PC-9 (cell line): ENCODE measurements around the gene HSPA1A. TPM values are rescaled to one million over a fixed set of nuclear protein-coding genes. Genes with fewer than 3 reads are reported as not detected.
"Not testable (repeated sequence)": the region's sequence is repeated elsewhere in the genome, so short reads cannot be mapped to it uniquely, and the experiment has no call there.

ENCODE experiments used
- BruUV-seq: library from RNA; stranded (reverse); fragments of 400-500 nt; replicated peaks from 2 replicates; lab custom pipeline; 2021; lab: Mats Ljungman, UMichigan
- CTCF ChIA-PET: fragments of 300-600 bp; sonication (Branson Sonifier 250); formaldehyde crosslinking; loops from one replicate; lab custom pipeline; 2022; ENCODE audit warnings: antibody characterized with exemption; lab: Charles Lee
- POLR2A ChIA-PET: fragments of 300-600 bp; sonication (Branson Sonifier 250); formaldehyde crosslinking; loops from one replicate; lab custom pipeline; 2022; ENCODE audit warnings: antibody characterized with exemption; ENCODE audit not compliant: unreplicated experiment; lab: Charles Lee
- DNase-seq, 2 experiments: peaks; one replicate each; pipeline versions ENCODE4 v3.0.0 to v3.0.0-alpha.2; 2015 to 2022; ENCODE audit warnings: mixed read lengths in 1 of 2
- H2AFZ ChIP-seq: fragments of 200-600 bp; sonication (generic); 2 replicates; pipeline ENCODE4 v1.8.1; 2017; ENCODE audit warnings: antibody characterized with exemption
- H3F3A ChIP-seq: fragments of 200-600 bp; sonication (generic); 2 replicates; pipeline ENCODE4 v1.8.1; 2017; ENCODE audit warnings: antibody characterized with exemption, mild to moderate bottlenecking, low read depth; ENCODE audit not compliant: insufficient read depth
- H3K27ac ChIP-seq: fragments of 200-600 bp; sonication (generic); 2 replicates; pipeline ENCODE4 v1.6.1; 2016; ENCODE audit warnings: mixed run types
- H3K27me3 ChIP-seq: fragments of 200-600 bp; sonication (generic); 2 replicates; pipeline ENCODE4 v1.6.1; 2016; ENCODE audit warnings: low read depth, mixed run types; ENCODE audit not compliant: insufficient read depth
- H3K36me3 ChIP-seq: fragments of 200-600 bp; sonication (generic); 2 replicates; pipeline ENCODE4 v1.6.1; 2016; ENCODE audit warnings: low read depth, mixed run types
- H3K4me1 ChIP-seq: fragments of 200-600 bp; sonication (generic); replicated peaks from 2 replicates; pipeline ENCODE4 v1.6.1; 2016; ENCODE audit warnings: mixed run types; ENCODE audit not compliant: insufficient read depth
- H3K4me2 ChIP-seq: fragments of 200-600 bp; sonication (generic); 2 replicates; pipeline ENCODE4 v1.6.1; 2017; ENCODE audit warnings: mixed run types
- H3K4me3 ChIP-seq: fragments of 200-600 bp; sonication (generic); 2 replicates; pipeline ENCODE4 v1.6.1; 2016; ENCODE audit warnings: mixed run types
- H3K79me2 ChIP-seq: fragments of 200-600 bp; sonication (generic); 2 replicates; pipeline ENCODE4 v1.6.1; 2017; ENCODE audit warnings: low read depth, mixed run types
- H3K9me2 ChIP-seq: fragments of 200-600 bp; sonication (generic); 2 replicates; pipeline ENCODE4 v1.8.1; 2017; ENCODE audit warnings: mild to moderate bottlenecking; ENCODE audit not compliant: insufficient read depth
- H3K9me3 ChIP-seq: fragments of 200-600 bp; sonication (generic); 2 replicates; pipeline ENCODE4 v1.8.1; 2016; ENCODE audit warnings: low read depth; ENCODE audit not compliant: insufficient read depth
- H4K20me1 ChIP-seq: fragments of 200-600 bp; sonication (generic); 2 replicates; pipeline ENCODE4 v1.8.1; 2017; ENCODE audit not compliant: insufficient read depth
- CTCF ChIP-seq: fragments of 200-600 bp; sonication (generic); conservative IDR thresholded peaks from 2 replicates; pipeline ENCODE4 v1.6.1; 2017; ENCODE audit warnings: mixed run types, antibody characterized with exemption, mild to moderate bottlenecking, moderate library complexity
- EZH2 ChIP-seq: fragments of 200-600 bp; sonication (generic); IDR thresholded peaks from 2 replicates; pipeline ENCODE4 v1.8.0; 2017; ENCODE audit warnings: antibody characterized with exemption, low read depth
- intact Hi-C: fragments of 100-400 bp; cut with micrococcal nuclease; formaldehyde crosslinking; loops from one replicate; pipeline ENCODE4 v1.10.0; 2022; ENCODE audit not compliant: unreplicated experiment
- total RNA-seq: library from RNA; stranded (reverse); gene quantifications from 2 replicates; pipeline ENCODE4 v1.2.3, GENCODE V29; 2021

HSPA1A gene
- total RNA-seq, 1 experiment from 2014 or later, result 385 TPM

GRCh38 chr6:31838968-31839367 lies 23.6 kb downstream of the HSPA1A start:
- Histone ChIP-seq H3F3A (peaks cover 84% of the 10 kb centered on the region), H3K79me2 (peaks cover 49% of the 10 kb centered on the region), H3K4me3 (no peak overlapping the region), H2AFZ (no peak overlapping the region), H3K9me2 (no peaks in the 10 kb centered on the region), H3K4me1 (peaks cover 22% of the 10 kb centered on the region), H3K27ac (no peak overlapping the region), H3K4me2 (peak overlapping the region; percentile 98), H4K20me1 (peaks cover 41% of the 10 kb centered on the region), H3K27me3 (no peaks in the 10 kb centered on the region), H3K36me3 (peaks cover 44% of the 10 kb centered on the region), H3K9me3 (no peaks in the 10 kb centered on the region)
- DNase-seq, result no peak
- intact Hi-C loops, result no loop called here
- POLR2A ChIA-PET, result no interaction called here
- TF ChIP-seq EZH2 (no peak), CTCF (no peak)
- CTCF ChIA-PET, result interaction anchor here (0.6 kb wide), 1 partner anchor 101 kb away, joined by 5 read pairs; no protein-coding TSS in a partner anchor
- BruUV-seq, result no TSS peak

DNA sequence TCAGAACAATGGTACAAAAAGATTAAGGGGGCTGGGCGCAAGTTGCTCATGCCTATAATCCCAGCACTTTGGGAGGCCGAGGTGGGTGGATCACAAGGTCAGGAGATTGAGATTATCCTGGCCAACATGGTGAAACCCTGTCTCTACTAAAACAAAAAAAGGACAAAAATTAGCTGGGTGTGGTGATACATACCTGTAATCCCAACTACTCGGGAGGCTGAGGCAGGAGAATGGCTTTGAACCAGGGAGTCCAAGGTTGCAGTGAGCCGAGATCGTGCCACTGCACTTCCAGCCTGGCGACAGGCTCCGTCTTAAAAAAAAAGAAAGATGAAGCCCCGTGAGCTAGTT lies 24.4 kb downstream of the HSPA1A start:
- H3K36me3 ChIP-seq, result peaks cover 44% of the 10 kb centered on the region
- CTCF ChIA-PET, intact Hi-C loops: not testable (repeated sequence)

DNA sequence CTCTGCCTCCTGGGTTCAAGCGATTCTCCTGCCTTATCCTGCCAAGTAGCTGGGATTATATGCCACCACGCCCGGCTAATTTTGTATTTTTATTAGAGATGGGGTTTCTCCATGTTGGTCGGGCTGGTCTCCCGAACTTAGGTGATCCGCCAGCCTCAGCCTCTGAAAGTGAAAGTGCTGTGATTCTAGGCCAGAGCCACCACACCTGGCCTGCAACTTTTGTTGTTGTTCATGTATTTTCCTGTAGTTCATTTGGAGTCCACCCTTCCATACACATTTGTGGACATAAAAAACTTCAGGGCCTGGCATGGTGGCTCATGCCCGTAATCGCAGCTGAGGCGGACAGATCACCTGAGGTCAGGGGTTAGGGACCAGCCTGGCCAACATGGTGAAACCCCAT lies 26.7 kb downstream of the HSPA1A start:
- Histone ChIP-seq H3F3A (peaks cover 62% of the 10 kb centered on the region), H3K27ac (no peak overlapping the region), H3K4me3 (no peak overlapping the region), H3K27me3 (no peaks in the 10 kb centered on the region), H2AFZ (no peak overlapping the region), H3K79me2 (peaks cover 22% of the 10 kb centered on the region), H3K9me3 (no peaks in the 10 kb centered on the region), H3K36me3 (peaks cover 35% of the 10 kb centered on the region), H3K9me2 (no peaks in the 10 kb centered on the region), H4K20me1 (peaks cover 37% of the 10 kb centered on the region), H3K4me2 (no peak overlapping the region), H3K4me1 (peaks cover 14% of the 10 kb centered on the region)
- BruUV-seq, result no TSS peak
- ChIA-PET CTCF (no interaction called here), POLR2A (no interaction called here)
- intact Hi-C loops, result no loop called here
- TF ChIP-seq EZH2 (no peak), CTCF (no peak)
- DNase-seq, result no peak

More for the DNA sequence above, 24.4 kb downstream of the HSPA1A start:
- not testable (repeated sequence) for H2AFZ ChIP-seq, DNase-seq, H3K27me3 ChIP-seq, H3K4me2 ChIP-seq, H3K4me3 ChIP-seq, H3K9me3 ChIP-seq, H3K9me2 ChIP-seq, H3K27ac ChIP-seq, BruUV-seq
- peaks cover 41% of the 10 kb centered on the region for H4K20me1 ChIP-seq
- peaks cover 45% of the 10 kb centered on the region for H3K79me2 ChIP-seq
- peaks cover 80% of the 10 kb centered on the region for H3F3A ChIP-seq
- H3K4me1 ChIP-seq, result peaks cover 19% of the 10 kb centered on the region
- POLR2A ChIA-PET, result interaction anchor here (0.6 to 0.7 kb wide), 3 partner anchors 12 to 67 kb away, joined by 3 to 10 read pairs (median 5); partner anchors contain the start of genes HSPA1A and HSPA1B

DNA sequence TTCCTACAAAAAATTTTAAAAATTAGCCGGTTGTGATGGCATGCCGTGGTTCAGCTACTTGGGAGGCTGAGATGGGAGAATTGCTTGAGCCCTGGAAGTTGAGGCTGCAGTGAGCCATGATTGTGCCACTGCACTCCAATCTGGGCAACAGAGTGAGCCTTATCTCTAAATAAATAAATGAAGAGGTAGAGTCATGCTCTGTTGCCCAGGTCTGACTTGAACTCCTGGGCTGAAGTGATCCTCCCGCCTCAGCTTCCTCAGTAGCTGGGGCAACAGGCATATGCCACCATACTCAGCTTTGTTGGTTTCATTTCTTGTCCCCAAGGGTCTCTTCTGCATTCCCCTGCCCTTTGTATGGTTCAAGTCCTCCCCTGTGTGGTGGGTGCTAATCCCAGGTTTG lies 29.2 kb downstream of the HSPA1A start:
- Histone ChIP-seq H3K27ac (no peak overlapping the region), H3F3A (peaks cover 41% of the 10 kb centered on the region), H3K4me1 (no peaks in the 10 kb centered on the region), H3K79me2 (no peaks in the 10 kb centered on the region), H4K20me1 (peaks cover 12% of the 10 kb centered on the region), H3K9me2 (no peaks in the 10 kb centered on the region), H3K4me2 (no peak overlapping the region), H3K9me3 (no peaks in the 10 kb centered on the region), H2AFZ (no peak overlapping the region), H3K27me3 (no peaks in the 10 kb centered on the region), H3K4me3 (no peak overlapping the region), H3K36me3 (peaks cover 11% of the 10 kb centered on the region)
- TF ChIP-seq CTCF (no peak), EZH2 (no peak)
- intact Hi-C loops, result no loop called here
- POLR2A ChIA-PET, result interaction anchor here (0.7 kb wide), 1 partner anchor 120 kb away, joined by 4 read pairs; no protein-coding TSS in a partner anchor
- no peak for DNase-seq
- CTCF ChIA-PET, result interaction anchor here (0.6 kb wide), 1 partner anchor 63 kb away, joined by 4 read pairs; no protein-coding TSS in a partner anchor
- BruUV-seq, result no TSS peak
